ENCODE measurements around the gene INPP5D.

DNA sequence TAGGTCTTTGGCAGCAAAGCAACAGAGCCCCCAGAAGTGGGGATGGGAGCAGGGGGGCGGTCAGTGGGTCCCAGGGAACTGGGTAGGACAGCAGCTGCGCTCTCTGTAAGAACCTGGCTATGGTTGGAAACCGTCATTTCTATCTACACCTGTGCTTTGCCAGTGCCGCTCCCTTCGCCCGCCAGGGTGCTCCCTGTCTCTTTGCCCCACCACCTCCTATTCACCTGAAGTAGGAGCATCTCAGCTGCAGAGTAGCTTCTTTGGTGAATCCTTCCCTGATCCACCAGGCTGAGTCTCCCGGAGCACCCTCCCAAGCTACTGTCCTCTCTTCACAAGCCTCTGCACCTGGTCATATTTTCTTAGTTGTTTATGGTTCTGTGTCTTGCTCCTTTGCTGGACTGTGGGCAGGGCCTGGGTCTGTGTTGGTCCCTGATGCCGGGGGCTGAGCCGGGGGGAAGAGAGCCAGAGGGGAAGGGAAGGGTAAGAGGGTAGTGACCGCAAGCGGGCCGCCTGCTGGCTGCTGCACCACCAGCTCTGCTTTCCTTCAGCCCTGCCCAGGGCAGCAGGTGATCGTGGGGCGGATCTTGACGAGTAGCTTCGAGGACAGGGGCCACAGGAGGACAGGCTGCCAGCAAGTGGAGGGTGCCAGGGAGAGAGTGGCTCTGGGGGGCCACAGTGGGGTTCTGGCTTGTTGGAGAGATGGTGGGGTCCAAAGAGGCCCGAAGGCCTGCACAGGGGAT lies 45.2 kb downstream of the INPP5D start:
- TF ChIP-seq, protein P1, sequence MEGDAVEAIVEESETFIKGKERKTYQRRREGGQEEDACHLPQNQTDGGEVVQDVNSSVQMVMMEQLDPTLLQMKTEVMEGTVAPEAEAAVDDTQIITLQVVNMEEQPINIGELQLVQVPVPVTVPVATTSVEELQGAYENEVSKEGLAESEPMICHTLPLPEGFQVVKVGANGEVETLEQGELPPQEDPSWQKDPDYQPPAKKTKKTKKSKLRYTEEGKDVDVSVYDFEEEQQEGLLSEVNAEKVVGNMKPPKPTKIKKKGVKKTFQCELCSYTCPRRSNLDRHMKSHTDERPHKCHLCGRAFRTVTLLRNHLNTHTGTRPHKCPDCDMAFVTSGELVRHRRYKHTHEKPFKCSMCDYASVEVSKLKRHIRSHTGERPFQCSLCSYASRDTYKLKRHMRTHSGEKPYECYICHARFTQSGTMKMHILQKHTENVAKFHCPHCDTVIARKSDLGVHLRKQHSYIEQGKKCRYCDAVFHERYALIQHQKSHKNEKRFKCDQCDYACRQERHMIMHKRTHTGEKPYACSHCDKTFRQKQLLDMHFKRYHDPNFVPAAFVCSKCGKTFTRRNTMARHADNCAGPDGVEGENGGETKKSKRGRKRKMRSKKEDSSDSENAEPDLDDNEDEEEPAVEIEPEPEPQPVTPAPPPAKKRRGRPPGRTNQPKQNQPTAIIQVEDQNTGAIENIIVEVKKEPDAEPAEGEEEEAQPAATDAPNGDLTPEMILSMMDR (IDR thresholded peaks at IDR 0.05), result no peak
- TF ChIP-seq POLR2AphosphoS5 (IDR thresholded peaks at IDR 0.05), result no peak
- no peak for TF ChIP-seq POLR2A (IDR thresholded peaks at IDR 0.05)

Measured in transverse colon (tissue), 4 donors.